Osteocyte (in vitro differentiated cells): ENCODE data around the gene WDR75. TPM values are rescaled to one million over a fixed set of nuclear protein-coding genes. Genes with fewer than 3 reads are reported as not detected.

Experiments
- DNase-seq: peaks from one replicate; pipeline ENCODE4 v3.0.0; 2021; ENCODE audit warnings: mixed read lengths; ENCODE audit not compliant: unreplicated experiment; ENCODE audit errors: extremely low spot score
- H3K27ac Mint-ChIP-seq: one replicate; pipeline ENCODE4 v1.8.0; 2021; ENCODE audit warnings: mild to moderate bottlenecking, mixed read lengths; ENCODE audit not compliant: unreplicated experiment
- H3K27me3 Mint-ChIP-seq: one replicate; pipeline ENCODE4 v1.8.0; 2021; ENCODE audit warnings: mixed read lengths; ENCODE audit not compliant: unreplicated experiment
- H3K36me3 Mint-ChIP-seq: one replicate; pipeline ENCODE4 v1.8.0; 2021; ENCODE audit warnings: mixed read lengths; ENCODE audit not compliant: unreplicated experiment
- H3K4me1 Mint-ChIP-seq: one replicate; pipeline ENCODE4 v1.8.0; 2021; ENCODE audit warnings: mixed read lengths; ENCODE audit not compliant: unreplicated experiment
- H3K4me3 Mint-ChIP-seq: one replicate; pipeline ENCODE4 v1.8.0; 2021; ENCODE audit warnings: mild to moderate bottlenecking, moderate library complexity, mixed read lengths; ENCODE audit not compliant: unreplicated experiment
- H3K9me3 Mint-ChIP-seq: one replicate; pipeline ENCODE4 v1.8.0; 2021; ENCODE audit warnings: mixed read lengths; ENCODE audit not compliant: unreplicated experiment
- CTCF ChIP-seq: fragments of 200-600 bp; sonication (generic); IDR thresholded peaks from 2 replicates; pipeline ENCODE4 v1.5.0; 2021; ENCODE audit warnings: antibody characterized with exemption, mild to moderate bottlenecking, moderate library complexity
- total RNA-seq: library from RNA; stranded (reverse); gene quantifications from 2 replicates; pipeline ENCODE4 v1.2.1, GENCODE V29; 2021

The WDR75 gene
- total RNA-seq, 1 donor from 2014 or later: 38.8 TPM

GRCh38 chr2:189406586-189407233 lies 34.6 kb upstream of the WDR75 start:
- Mint-ChIP-seq H3K4me3 (peak overlapping the region; percentile 19), H3K36me3 (peaks cover 6% of the 10 kb centered on the region), H3K27ac (peak overlapping the region; percentile 94), H3K4me1 (peaks cover 69% of the 10 kb centered on the region), H3K27me3 (no peaks in the 10 kb centered on the region), H3K9me3 (peaks cover 4% of the 10 kb centered on the region)
- DNase-seq: no peak
- no peak for TF ChIP-seq CTCF

GRCh38 chr2:189407281-189408209 lies 33.7 kb upstream of the WDR75 start:
- no peaks in the 10 kb centered on the region for H3K27me3 Mint-ChIP-seq
- H3K36me3 Mint-ChIP-seq: peaks cover 4% of the 10 kb centered on the region
- peak overlapping the region; percentile 94 for H3K27ac Mint-ChIP-seq
- no peak for DNase-seq
- peaks cover 71% of the 10 kb centered on the region for H3K4me1 Mint-ChIP-seq
- peaks cover 4% of the 10 kb centered on the region for H3K9me3 Mint-ChIP-seq
- peak overlapping the region; percentile 19 for H3K4me3 Mint-ChIP-seq
- no peak for TF ChIP-seq CTCF

- H3K4me3 Mint-ChIP-seq: peak overlapping the region; percentile 19
- peaks cover 4% of the 10 kb centered on the region for H3K9me3 Mint-ChIP-seq
- TF ChIP-seq CTCF: no peak
- H3K27ac Mint-ChIP-seq: peak overlapping the region; percentile 94
- H3K4me1 Mint-ChIP-seq: peaks cover 71% of the 10 kb centered on the region
- no peaks in the 10 kb centered on the region for H3K27me3 Mint-ChIP-seq
- no peak for DNase-seq
- peaks cover 4% of the 10 kb centered on the region for H3K36me3 Mint-ChIP-seq
Observed at GRCh38 chr2:189408294-189408693, 33.0 kb upstream of the WDR75 start.

- TF ChIP-seq CTCF: no peak
- Mint-ChIP-seq H3K4me3 (no peak overlapping the region), H3K27ac (peak overlapping the region; percentile 94), H3K9me3 (peaks cover 4% of the 10 kb centered on the region), H3K27me3 (no peaks in the 10 kb centered on the region), H3K36me3 (peaks cover 4% of the 10 kb centered on the region), H3K4me1 (peaks cover 72% of the 10 kb centered on the region)
- DNase-seq: no peak
Observed at GRCh38 chr2:189409131-189409530, 32.1 kb upstream of the WDR75 start.

GRCh38 chr2:189409647-189410046 lies 31.6 kb upstream of the WDR75 start:
- Mint-ChIP-seq H3K27ac (peak overlapping the region; percentile 94), H3K36me3 (no peaks in the 10 kb centered on the region), H3K4me1 (peaks cover 69% of the 10 kb centered on the region), H3K9me3 (no peaks in the 10 kb centered on the region), H3K27me3 (no peaks in the 10 kb centered on the region), H3K4me3 (no peak overlapping the region)
- no peak for DNase-seq
- no peak for TF ChIP-seq CTCF
